VCaP (cell line): ENCODE data around the gene GDF9.

Experiments used
- H3K27ac ChIP-seq: fragments of 450-650 bp; 2 replicates; pipeline ENCODE4 v1.5.1; 2017
- CTCF ChIP-seq: fragments of 450-650 bp; conservative IDR thresholded peaks from 2 replicates; pipeline ENCODE4 v1.5.1; 2017; ENCODE audit warnings: mild to moderate bottlenecking, moderate library complexity

The GDF9 gene

DNA sequence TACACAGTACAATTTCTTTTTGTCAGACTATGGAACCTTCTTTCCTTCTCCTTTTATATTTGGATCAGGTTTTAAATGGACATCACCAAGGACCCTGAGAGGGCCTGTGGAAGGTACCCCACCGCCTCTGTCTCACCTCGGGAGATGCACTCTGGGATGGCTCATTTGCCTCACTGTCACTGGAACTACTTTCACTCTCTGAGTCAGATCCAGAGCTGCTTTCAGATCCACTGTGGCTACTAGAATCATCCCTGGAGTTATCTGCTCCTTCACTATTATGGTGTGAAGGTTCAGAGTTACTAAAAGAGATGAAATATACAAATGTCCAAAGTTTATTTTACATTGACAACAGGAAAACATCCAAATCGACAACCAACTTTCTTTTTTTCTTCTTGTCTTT lies 31.8 kb upstream of the GDF9 start:
- TF ChIP-seq CTCF, result no peak
- peak overlapping the region; percentile 23; the same call in 1 of the 2 replicates for H3K27ac ChIP-seq

- H3K27ac ChIP-seq, result no peak overlapping the region
Observed at GRCh38 chr5:132896685-132897084, 30.4 kb upstream of the GDF9 start.

DNA sequence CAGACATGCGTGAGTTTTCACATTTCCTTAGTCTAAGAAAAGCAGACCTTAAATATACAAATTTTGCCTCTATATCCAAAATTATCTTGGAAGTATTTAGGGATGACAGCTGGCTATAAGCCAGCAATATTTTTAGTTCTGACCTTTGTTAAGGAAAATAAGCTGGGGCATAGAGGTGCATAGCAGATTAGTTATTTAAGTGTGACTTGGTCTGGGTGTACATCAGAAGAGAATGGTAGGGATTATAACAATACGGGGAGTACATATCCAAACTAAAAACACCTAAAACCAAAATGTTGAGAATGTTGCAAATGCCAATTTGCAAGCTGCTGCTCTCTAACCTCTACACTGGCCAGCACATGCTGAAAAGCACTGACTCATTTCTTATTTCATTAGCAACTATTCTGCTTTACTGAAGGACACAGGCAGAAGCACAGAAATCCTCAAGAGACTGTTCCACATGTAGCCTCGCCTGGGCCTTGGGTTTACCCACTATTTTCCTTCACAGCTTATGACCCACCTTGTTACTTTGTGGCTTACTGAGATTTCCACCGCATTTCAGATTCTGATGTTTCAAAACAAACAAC lies 29.5 kb upstream of the GDF9 start:
- no peak for TF ChIP-seq CTCF
- H3K27ac ChIP-seq, result no peak overlapping the region

More at GRCh38 chr5:132896685-132897084, 30.4 kb upstream of the GDF9 start:
- no peak for TF ChIP-seq CTCF

GRCh38 chr5:132890817-132891216 lies 24.5 kb upstream of the GDF9 start:
- TF ChIP-seq CTCF, result no peak
- no peak overlapping the region for H3K27ac ChIP-seq

DNA sequence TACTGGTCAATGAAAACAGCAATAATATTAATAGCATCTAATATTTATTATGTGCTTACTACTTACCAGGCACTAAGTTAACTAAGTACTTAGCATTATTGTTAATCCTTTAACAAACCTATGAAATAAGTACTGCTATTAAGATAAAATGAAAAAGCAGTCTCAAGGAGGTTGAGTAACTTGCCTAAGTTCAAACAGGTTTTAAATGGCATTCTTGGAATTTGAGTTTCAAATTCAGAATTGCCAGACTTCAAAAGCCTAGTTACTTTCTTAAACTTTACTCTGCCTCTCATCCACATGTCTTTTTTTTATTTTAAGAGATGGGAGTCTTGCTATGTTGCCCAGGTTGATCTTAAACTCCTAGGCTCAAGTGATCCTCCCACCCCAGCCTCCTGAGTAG lies 23.2 kb upstream of the GDF9 start:
- H3K27ac ChIP-seq, result no peak overlapping the region
- TF ChIP-seq CTCF, result no peak

- peak overlapping the region; percentile 39 for H3K27ac ChIP-seq
- no peak for TF ChIP-seq CTCF
Observed at GRCh38 chr5:132887283-132887682, 21.0 kb upstream of the GDF9 start.

DNA sequence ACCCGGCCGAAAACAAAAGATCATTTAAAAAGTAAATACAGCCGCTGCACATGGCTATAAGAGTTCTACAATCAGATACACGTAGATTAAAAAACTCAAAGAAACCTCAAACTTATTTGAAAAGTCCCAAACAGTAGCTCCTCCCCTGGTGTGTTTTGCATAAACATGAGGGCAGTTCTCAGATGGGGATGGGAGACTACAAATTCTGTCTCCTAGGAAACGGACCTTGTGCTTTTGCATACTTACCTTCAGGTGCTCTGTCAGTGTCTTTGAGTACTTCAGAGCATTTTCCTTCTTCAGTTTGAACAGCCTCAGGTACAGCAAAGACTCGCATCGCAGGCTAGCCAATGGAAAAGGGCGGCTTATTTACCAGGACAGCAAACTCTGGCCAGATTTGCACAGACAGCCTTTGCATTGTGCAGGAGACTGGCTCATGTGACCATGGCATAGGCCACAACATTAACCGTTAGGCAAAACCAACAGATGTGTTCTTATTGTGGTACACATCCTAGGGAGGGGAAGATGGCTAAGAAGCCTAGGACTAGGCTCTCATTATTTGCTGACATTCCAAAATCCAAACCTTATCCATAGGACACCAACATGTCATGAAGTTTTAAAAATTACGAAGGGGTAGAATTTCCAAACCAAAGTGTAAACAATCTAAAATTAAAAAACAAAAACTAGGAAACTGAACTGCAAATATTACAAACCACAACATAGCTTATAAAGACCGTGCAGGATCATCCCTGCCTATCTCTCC lies 20.0 kb upstream of the GDF9 start:
- H3K27ac ChIP-seq, result peak overlapping the region; percentile 39
- TF ChIP-seq CTCF, result no peak
